Fibroblast of skin of right quadriceps (primary cell): Measurements from ENCODE around the gene TFAP2D.

Experiments used
- DNase-seq: peaks from one replicate; pipeline ENCODE4 v3.0.0-alpha.2; 2013

TFAP2D gene

GRCh38 chr6:50713226-50713625, at the start of gene TFAP2D:
Gene TFAP2D, plus strand, starts transcription at chr6:50713526. Its CDS starts 530 bp downstream, at chr6:50714056.
- DNase-seq: no peak

GRCh38 chr6:50663806-50664205, 49.5 kb upstream of the TFAP2D start:
- no peak for DNase-seq

- no peak for DNase-seq
Measured at GRCh38 chr6:50666089-50666488, 47.2 kb upstream of the TFAP2D start.

- no peak for DNase-seq
Measured at GRCh38 chr6:50681213-50681824, 32.0 kb upstream of the TFAP2D start.

- no peak for DNase-seq
Measured at GRCh38 chr6:50689210-50689609, 24.1 kb upstream of the TFAP2D start.

GRCh38 chr6:50691814-50692495, 21.4 kb upstream of the TFAP2D start:
- DNase-seq: no peak

- no peak for DNase-seq
Measured at GRCh38 chr6:50698546-50698945, 14.8 kb upstream of the TFAP2D start.

GRCh38 chr6:50699051-50699775, 14.1 kb upstream of the TFAP2D start:
- DNase-seq: peak; percentile 46

- DNase-seq: no peak
Measured at GRCh38 chr6:50706575-50706974, 6.8 kb upstream of the TFAP2D start.

GRCh38 chr6:50707191-50707590, 6.1 kb upstream of the TFAP2D start:
- no peak for DNase-seq

- DNase-seq: no peak
Measured at GRCh38 chr6:50707652-50708300, 5.5 kb upstream of the TFAP2D start.

- DNase-seq: no peak
Measured at GRCh38 chr6:50708664-50709365, 4.5 kb upstream of the TFAP2D start.

- DNase-seq: no peak
Measured at GRCh38 chr6:50709366-50709734, 4.0 kb upstream of the TFAP2D start.

GRCh38 chr6:50711686-50712085, 1.6 kb upstream of the TFAP2D start:
- no peak for DNase-seq

GRCh38 chr6:50712291-50712690, 1.0 kb upstream of the TFAP2D start:
- no peak for DNase-seq

GRCh38 chr6:50713977-50714486, 706 bp downstream of the TFAP2D start:
- DNase-seq: no peak

- DNase-seq: no peak
Measured at GRCh38 chr6:50714487-50715379, 1.4 kb downstream of the TFAP2D start.

GRCh38 chr6:50716899-50717509, 3.7 kb downstream of the TFAP2D start:
- no peak for DNase-seq

- no peak for DNase-seq
Measured at GRCh38 chr6:50717734-50718457, 4.6 kb downstream of the TFAP2D start.

GRCh38 chr6:50718566-50718965, 5.2 kb downstream of the TFAP2D start:
- no peak for DNase-seq

- DNase-seq: peak; percentile 9
Measured at GRCh38 chr6:50720623-50721022, 7.3 kb downstream of the TFAP2D start.
